ENCODE results near the gene KRAS.
A peak's percentile ranks its signal among the peaks of the same experiment; 100 is the strongest.
"Not testable (repeated sequence)": the region's sequence is repeated elsewhere in the genome, so short reads cannot be mapped to it uniquely, and the experiment has no call there.

KRAS gene

DNA sequence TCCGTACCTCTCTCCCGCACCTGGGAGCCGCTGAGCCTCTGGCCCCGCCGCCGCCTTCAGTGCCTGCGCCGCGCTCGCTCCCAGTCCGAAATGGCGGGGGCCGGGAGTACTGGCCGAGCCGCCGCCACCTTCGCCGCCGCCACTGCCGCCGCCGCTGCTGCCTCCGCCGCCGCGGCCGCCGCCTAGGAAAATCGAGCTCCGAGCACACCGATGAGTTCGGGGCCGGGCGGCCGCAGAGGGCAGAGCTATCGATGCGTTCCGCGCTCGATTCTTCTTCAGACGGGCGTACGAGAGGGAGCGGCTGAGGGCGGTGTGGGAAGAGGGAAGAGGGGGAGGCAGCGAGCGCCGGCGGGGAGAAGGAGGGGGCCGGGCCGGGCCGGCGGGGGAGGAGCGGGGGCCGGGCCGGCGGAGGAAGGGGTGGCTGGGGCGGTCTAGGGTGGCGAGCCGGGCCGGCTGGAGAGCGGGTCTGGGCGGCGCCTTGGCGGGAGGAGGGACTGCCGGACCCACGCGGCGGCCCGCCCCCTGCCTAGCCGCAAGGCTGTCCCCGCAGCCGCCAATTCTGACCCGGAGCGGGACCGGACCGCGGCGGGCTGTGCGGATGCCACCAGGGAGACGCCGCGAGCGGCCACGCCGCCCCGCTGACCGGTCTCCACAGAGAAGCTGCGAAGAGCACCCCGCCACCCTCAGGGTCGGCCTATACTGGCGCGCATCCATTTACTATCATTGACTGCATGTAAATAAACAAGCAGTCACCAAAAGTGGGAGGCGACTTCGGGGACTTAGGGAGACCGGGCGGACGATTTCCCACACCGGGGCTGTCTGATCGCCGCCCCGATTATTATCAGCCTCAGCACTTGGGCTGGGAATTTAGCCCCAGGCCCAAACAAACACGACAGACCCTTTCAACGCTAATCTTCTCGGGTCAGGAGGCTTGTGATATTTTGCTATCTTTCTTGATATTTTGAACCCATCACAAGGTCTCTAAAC is at the start of gene KRAS:
Gene KRAS, minus strand, starts transcription at position 186 of the 987 bp plus-strand sequence.
- DNase-seq (ENCODE audit: low read depth): peak; percentile 86

DNA sequence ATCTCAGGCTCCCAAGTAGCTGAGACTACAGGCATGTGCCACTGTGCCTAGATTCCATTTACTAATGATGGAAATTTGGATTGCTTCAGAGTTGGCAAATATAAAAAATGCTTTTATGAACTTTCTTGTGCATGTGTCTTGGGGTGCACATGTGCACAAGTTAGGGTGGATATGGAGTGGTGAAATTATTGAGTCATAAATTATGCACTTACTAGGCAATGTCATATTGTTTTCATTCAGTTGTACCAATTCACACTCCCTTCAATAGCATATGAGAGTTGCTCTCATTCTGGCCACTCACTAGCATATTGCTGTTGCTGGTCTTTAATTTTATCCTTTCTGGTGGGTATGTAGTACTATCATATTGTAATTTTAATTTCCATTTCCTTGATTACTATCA is 45.7 kb upstream of the KRAS start:
- no peak for DNase-seq (ENCODE audit: low read depth)

DNA sequence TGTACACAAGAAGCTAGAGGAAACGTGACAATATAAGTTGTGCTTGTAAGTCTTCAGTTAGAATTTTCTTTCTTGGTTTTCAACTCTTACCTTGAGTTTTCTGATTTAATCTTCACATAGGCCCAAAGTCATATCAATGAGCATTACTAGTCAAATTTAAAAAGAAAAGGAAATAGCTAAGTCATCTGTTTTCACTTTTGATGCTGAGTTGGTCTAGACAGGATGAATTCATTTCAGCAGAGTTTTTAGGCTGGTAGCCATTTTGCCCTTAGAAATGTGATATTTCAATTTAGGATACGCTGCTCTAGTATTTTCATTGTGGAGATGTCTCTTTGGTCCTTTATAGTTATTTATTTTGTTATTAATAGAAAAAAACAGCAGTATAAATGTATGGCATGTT is 44.6 kb upstream of the KRAS start:
- no peak for DNase-seq (ENCODE audit: low read depth)

DNA sequence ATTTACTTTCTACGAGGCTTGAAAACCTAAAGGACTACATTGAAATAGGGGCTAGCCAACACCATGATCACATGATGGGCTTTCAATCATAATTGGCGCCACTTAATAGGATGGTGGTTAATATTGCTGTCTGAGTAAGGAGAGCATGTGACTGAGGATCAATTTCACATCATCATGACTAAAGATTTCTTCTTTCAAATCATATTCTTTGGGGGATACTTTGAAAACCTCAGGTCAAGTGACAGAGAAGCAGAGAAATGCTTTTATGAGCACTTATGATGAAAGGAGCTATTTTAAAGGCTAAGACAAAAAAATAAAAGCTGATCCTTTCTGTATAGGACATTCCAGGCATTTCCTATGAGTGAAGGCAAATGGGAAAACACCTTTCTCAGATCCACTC is 42.9 kb upstream of the KRAS start:
- no peak for DNase-seq (ENCODE audit: low read depth)

DNA sequence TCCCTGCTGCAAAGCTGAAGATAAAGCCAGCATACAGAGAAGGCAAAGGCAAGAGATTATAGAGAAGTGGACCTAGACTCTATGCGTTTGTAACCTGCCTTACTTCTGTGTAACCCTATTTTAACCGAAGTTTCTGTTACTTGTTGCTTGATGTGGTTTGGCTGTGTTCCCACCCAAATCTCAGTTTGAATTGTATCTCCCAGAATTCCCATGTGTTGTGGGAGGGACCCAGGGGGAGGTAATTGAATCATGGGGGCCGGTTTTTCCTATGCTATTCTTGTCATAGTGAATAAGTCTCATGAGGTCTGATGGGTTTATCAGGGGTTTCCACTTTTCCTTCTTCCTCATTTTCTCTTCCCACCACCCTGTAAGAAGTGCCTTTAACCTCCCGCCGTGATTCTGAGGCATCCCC is 42.1 kb upstream of the KRAS start:
- not testable (repeated sequence) for DNase-seq (ENCODE audit: low read depth)

DNA sequence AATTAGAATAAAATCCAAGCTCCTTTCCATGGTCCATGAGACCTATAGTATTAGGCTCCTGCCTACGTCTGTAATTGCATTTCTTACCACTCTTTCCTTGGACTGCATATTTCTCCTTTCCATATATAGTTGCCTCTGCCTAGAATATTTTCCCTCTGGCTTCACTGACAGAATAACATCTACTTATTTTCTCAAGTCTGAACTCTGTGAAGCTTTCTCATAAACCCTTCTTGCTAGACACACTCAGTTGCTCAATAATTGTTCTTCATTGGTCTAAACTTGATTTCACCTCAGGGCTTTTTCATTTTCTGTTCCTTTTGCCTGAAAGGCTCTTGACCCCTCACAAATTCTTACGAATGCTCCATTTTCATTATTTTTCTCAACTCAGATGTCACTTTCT is 36.9 kb upstream of the KRAS start:
- DNase-seq (ENCODE audit: low read depth): no peak

DNA sequence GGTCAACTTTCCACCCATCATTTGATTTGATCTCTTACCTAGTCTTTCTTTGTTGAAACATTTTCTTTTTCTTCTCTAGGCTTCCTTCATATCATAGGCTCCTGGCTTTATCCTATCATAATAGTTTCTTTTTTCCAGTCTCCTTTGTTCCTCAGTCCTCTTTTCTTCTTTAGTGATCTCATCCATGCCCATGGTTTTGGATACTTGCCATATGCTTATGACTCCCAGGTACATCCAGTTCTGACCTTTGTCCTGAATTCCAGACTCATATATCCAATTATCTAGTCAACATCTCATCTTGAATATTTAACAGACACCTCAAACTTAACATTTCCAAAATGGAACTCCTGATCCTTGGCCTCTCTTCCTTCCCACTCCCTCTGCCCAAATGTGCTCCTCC is 36.1 kb upstream of the KRAS start:
- DNase-seq (ENCODE audit: low read depth): no peak

DNA sequence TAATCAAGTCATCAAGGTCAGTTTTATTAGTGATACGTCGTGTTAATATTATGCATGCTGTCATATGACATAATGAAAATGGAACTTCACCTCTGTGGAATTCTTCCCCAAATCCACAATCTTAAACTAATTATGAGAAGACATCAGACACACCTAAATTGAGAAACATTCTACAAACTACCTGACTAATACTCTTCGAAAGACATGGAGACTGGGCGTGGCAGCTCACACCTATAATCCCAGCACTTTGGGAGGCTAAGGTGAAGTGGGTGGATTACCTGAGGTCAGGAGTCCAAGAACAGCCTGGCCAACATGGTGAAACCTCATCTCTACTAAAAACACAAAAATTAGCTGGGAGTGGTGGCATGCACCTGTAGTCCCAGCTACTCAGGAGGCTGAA is 33.3 kb upstream of the KRAS start:
- DNase-seq (ENCODE audit: low read depth): no peak

DNA sequence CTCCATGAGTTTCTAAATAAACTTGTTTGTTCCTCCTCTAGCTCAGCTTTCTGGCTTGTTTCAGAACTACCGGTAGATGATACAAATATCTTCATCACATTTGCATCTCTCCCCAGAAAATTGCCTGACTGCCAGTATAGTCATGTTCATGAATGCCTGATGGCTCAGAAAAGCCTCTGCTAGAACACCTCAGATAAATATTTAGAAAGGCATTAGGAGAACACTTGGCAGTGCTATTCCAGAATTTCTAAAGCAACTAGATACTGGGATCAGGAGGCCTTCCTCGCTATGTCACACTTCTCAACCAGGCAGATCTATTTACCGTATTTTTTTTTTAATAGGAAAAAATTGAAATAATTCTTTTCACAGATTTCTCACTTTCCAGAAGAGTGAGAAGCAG is 32.3 kb upstream of the KRAS start:
- DNase-seq (ENCODE audit: low read depth): no peak

DNA sequence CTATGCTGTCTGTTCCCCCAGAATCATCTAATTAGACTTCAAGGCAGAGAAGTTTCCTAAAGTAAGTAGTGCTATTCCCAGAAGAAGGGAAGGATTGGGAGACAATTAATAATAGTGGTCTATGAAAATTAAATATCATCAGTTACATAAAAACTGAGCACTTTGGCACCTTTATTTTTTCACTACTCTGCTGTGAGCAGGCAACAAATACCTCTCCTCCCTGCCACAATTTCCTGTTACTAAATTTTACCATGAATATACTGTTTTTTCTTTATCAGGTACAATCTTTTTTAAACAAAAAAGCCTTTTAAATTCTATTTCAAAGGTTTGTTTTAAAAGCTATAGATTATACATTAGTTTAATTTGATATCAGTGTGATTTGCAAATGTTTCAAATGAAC is 29.4 kb upstream of the KRAS start:
- DNase-seq (ENCODE audit: low read depth): no peak

DNA sequence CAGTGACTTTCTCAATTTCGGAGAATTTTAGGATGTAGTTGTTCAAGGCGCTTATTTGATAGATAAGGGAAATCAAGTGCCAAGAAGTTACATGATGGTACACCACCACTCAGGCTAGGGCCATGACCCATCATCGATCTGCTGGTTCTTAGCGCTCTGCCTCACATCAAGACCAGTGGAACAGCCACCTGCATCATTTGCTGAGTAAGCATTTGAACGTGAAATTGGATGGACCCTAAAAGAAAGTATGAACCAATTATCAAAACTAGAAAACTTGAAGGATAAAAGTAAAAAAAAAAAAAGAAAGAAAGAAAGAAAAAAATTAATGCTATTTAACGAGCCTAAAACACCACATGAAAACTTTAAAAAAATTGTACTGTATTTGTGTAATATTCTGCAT is 27.5 kb upstream of the KRAS start:
- DNase-seq (ENCODE audit: low read depth): no peak

DNA sequence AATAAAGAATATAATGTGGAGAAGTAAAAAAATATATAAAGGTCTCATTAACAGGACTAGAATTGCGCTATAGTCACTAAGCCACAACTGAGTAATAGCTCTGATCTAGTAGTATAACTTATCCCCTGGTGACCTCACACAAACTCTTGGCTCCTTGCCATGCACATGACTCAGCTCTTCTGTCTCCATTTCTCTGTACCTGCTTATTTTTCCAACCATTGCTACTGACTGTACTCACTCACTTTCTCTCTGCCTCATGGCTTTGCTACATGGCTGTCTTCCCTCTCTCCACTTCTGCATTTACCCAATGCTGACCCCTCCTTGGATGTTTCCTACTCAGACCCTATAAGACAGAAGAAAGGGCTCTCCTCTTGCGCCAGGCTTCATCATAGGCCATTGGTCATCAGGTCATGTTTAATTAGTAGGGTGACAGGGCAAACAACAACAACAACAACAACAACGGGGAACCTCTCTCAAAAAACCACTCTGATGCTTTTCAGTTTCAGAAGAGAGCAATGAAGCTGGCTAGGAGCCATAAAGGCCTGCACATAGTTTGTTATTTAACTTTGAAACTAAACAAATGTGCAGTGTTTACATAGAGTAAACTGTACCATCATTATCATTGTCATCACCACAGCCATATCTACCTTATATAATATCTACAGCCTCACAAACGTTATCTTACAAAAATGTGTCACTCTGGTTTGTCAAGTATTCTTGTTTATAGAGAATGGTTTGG is 25.6 kb upstream of the KRAS start:
- DNase-seq (ENCODE audit: low read depth): peak; percentile 73

DNA sequence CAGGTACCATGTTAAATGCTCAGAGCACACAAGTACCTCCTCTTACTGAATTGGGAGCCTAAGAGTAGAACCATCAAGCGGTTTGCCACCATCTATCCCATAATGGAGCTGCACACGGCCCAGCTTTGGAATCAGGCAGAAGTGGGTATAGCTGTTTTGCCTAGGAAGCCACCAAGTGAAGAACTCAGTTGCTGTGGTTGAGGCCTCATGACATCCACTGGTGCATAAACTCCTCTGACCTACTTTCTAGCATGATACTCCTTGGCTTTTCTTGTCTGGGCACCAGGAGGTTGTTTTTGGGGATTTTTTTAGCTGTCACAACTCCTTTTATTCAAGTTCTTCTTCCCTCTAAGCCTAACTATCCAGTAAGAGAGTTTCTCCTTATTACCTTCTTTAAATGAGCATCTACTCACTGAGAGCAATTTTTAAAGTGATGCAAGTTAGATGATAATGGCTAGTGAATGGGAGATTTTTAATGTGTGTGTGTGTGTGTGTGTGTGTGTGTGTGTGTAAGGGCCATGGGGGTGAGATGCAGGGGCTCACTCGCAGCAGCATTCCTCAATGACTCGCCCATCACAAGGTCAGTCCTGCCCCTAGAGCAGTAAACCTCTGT is 20.9 kb upstream of the KRAS start:
- DNase-seq (ENCODE audit: low read depth): no peak

DNA sequence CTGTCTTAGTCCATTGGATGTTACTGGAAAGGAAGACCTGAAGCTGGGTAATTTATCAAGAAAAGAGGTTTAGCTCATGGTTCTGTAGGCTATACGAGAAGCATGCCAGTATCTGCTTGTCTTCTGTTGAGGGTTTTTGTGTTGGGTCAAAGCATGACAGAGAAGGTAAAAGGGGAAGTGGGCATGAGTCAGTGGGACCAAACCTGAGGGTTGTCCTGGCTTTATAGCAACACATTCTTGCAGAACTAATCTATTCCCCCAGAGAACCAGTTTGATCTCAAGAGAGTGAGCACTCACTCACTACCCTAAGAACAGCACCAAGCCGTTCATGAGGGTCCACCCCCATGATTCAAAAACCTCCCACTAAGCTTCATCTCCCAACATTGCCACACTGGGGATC is 19.0 kb upstream of the KRAS start:
- DNase-seq (ENCODE audit: low read depth): no peak

DNA sequence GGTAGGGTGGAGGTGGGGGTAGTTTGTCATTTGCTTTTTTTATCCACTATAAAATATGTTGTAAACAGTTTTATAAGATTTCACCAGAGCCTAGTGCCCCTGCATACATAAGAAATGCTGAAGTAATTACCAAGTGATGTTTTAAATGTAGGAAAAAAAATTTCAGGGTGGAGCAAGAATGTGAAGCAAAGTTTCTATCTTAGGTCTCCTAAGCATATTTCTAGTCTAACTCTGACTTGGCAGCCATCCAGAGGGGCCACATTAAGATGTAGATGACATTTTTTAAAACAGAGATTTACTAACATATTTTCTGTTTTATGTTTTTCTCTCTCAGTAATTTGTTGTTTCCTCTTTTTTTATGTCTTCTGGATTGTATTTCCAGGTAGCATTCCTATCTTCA is 15.8 kb upstream of the KRAS start:
- no peak for DNase-seq (ENCODE audit: low read depth)

DNA sequence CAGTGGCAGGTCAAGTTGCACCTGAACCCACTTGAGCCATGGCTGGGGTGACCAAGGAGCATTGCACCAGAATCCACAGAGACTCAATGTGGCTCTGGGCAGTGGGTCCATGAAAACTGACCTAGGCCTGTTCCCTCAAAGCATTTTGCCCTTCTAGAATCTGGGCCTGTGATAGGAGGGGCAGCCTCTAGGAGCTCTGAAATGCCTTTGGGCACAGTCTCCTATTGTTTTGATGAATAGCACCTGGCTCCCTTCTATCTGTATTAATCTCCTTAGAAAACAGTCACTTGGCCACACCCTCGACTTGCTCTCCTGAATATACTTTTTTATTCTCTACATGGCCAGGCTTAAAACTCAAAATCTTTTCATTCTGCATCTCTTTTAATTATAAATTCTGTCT is 14.1 kb upstream of the KRAS start:
- DNase-seq (ENCODE audit: low read depth): no peak

DNA sequence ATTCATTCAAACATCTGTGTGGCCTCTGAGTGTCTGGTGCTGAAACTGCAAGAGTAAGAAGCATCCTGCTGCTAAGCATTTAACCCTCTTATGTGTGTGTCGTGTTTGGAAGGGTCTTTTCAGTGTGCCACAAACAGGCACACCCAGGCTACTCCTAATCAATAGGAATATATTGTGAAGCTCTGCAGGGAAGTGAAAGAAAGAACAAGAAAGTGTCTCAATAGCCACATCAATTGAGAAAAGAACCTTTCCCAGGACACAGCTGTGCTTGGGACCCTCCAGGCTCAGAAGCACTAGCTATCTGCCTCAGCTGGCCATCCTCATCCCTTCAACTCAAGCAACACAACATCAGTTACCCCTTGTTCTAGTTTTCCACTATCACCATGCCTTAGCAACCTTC is 13.4 kb upstream of the KRAS start:
- no peak for DNase-seq (ENCODE audit: low read depth)

DNA sequence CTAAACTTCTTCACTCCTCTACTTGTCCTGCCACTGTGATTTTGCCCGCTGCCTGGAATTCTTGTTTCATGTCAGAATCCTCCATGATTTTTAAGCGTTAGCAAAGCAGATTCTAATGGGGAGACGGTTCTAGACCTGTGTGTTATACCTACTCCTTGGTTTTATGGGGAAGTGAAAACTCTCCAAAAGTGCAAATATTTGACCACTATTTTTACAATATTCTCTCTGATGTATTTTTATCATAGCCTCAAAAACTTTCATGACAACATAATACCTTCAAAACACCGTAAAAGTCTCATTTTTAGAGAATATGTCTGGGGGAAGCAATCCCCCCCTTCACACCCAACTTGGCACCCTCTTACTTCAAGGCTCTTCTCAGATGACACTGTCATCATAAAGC is 12.9 kb upstream of the KRAS start:
- DNase-seq (ENCODE audit: low read depth): no peak

DNA sequence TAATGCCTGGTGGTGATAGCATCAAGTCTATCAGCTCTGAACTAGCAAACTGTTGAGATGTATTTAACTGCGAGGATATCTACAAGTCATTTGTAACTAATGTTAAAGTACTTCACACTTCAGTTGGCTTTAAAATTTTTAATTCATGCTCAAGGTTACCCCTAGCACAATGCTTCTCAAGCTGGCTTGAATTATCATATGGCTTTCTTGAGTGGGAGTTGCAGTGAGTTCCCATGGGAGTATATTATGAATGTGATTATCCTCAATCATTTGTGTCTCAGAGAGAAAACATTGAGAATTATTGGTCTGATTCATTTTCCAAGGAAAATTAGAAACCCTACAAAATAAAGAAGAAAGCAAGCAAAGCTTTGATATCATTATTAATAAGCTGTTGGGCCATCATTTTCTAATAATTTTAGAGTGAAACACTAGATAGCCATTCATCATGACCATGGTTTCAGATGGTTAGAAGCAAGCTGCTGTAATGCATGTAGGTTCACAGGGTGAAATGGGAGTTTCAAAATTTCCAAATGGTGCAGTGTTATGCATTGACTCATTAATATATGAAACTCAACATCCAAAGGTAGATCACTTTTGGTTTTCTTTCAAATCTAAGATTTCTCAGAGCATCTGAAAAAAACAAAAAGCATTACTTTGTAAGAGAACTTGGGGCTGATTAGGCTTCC is 11.8 kb upstream of the KRAS start:
- DNase-seq (ENCODE audit: low read depth): no peak

DNA sequence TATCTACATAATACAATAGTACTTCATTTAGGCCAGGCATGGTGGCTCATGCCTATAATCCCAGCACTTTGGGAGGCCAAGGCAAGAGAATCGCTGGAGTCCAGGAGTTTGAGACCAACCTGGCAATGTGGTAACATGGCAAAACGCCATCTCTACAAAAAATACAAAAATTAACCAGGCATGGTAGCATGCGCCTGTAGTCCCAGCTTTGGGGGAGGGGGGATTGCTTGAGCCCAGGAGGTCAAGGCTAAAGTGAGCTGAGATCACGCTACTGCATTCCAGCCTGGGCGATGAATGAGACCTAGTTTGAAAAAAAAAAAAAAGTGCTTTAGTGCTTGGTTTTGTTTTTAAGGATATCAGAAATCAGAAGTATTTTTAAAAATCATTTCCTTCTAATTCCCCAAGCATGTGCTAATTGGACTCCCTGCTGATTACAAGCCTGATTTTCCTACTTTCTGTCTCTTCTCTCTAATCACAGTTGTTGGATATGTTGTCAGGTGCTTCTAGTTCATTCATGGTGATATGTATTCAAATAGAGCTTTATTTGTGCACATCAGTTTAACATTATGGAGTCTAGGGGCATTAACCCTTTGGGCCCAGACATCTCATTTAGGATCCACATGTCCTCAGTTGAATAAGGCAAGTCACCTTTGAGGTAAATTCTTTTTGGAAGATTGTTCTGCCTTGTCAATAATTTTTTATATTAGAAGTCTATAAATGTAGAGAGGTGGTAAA is 7.0 kb upstream of the KRAS start:
- DNase-seq (ENCODE audit: low read depth): no peak

DNA sequence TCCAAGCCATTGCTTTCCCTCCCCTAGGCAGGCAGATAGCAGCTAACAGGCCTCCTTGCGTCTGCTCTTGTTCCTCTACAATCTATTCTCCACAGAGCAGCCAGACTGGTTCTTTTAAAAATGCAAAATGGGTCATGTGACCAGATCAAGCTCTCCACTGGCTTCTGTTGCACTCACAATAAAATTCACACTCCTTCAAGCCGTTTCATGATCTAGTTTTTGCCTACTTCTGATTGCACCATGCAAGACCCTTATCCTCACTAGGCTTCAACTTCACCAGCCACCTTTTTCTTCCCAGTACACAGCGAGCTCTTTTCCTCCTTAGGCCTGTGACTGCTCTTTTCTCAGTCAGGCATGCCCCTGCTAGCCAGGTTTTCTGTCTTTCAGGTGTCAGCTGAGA is 6.1 kb upstream of the KRAS start:
- DNase-seq (ENCODE audit: low read depth): no peak

DNA sequence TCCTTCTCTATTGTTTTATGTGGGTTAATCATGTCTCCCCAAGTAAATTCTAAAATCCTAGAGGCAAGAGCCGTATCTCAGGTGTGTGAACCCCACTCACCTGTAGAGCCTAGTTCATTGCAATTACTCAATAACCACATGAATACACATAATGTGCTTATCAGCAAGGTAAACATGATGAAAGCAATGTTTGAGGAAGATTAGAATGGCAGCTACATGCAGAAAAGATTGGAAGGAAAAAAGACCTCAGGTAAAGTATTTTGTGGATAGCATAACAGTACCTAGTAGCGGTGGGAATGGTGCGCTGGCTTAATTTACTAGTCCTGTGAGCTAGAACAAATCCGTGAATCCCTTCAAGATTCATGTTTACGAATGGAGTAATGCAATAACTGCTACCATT is 5.3 kb upstream of the KRAS start:
- DNase-seq (ENCODE audit: low read depth): no peak

All from activated T-cell treated with anti-CD3 and anti-CD28 coated beads for 48 hours (primary cell).